CD4-positive, alpha-beta T cell treated with Interleukin-1 beta for 1 hour (primary cell): Measurements from ENCODE around the gene CC2D1A.
"Not testable (repeated sequence)": the region's sequence is repeated elsewhere in the genome, so short reads cannot be mapped to it uniquely, and the experiment has no call there.

Experiments
- DNase-seq, 2 donors: peaks; one replicate each; pipeline ENCODE4 v3.0.0-alpha.2; 2020 to 2022

Gene CC2D1A

GRCh38 chr19:13909430-13909829 lies 3.4 kb downstream of the CC2D1A start:
- no peak for DNase-seq

GRCh38 chr19:13913352-13913751 lies 7.4 kb downstream of the CC2D1A start:
- DNase-seq: no peak

- no peak for DNase-seq
Measured at GRCh38 chr19:13914777-13915176, 8.8 kb downstream of the CC2D1A start.

GRCh38 chr19:13917888-13918406 lies 11.9 kb downstream of the CC2D1A start:
- no peak for DNase-seq

- no peak for DNase-seq
Measured at GRCh38 chr19:13918726-13919411, 12.9 kb downstream of the CC2D1A start.

GRCh38 chr19:13920524-13920923 lies 14.5 kb downstream of the CC2D1A start:
- no peak for DNase-seq

GRCh38 chr19:13920940-13921747 lies 15.1 kb downstream of the CC2D1A start:
- peak; percentile 32 to 40 for DNase-seq

GRCh38 chr19:13922118-13922517 lies 16.1 kb downstream of the CC2D1A start:
- DNase-seq: not testable (repeated sequence)

- DNase-seq: no peak
Measured at GRCh38 chr19:13923194-13923987, 17.4 kb downstream of the CC2D1A start.

GRCh38 chr19:13926010-13926409 lies 20.0 kb downstream of the CC2D1A start:
- DNase-seq: no peak

- no peak for DNase-seq
Measured at GRCh38 chr19:13926715-13927114, 20.7 kb downstream of the CC2D1A start.

- no peak for DNase-seq
Measured at GRCh38 chr19:13929340-13929739, 23.3 kb downstream of the CC2D1A start.

GRCh38 chr19:13929956-13930355 lies 24.0 kb downstream of the CC2D1A start:
- DNase-seq: no peak

- DNase-seq: no peak
Measured at GRCh38 chr19:13930402-13930801, 24.4 kb downstream of the CC2D1A start.

- DNase-seq: no peak
Measured at GRCh38 chr19:13931391-13932148, 25.6 kb downstream of the CC2D1A start.

- DNase-seq: no peak
Measured at GRCh38 chr19:13932149-13932637, 26.2 kb downstream of the CC2D1A start.

GRCh38 chr19:13932911-13933393 lies 27.0 kb downstream of the CC2D1A start:
- no peak for DNase-seq

- no peak for DNase-seq
Measured at GRCh38 chr19:13934785-13935109, 28.7 kb downstream of the CC2D1A start.

- DNase-seq: no peak
Measured at GRCh38 chr19:13935765-13936510, 29.9 kb downstream of the CC2D1A start.

- no peak for DNase-seq
Measured at GRCh38 chr19:13937479-13938300, 31.7 kb downstream of the CC2D1A start.
